Measurements from ENCODE around the gene PIK3R2.
"Not testable (repeated sequence)": the region's sequence is repeated elsewhere in the genome, so short reads cannot be mapped to it uniquely, and the experiment has no call there.

The PIK3R2 gene

GRCh38 chr19:18152817-18153555 is at the start of gene PIK3R2:
Gene PIK3R2 (plus strand): TSS chr19:18153163. CDS start chr19:18155880, 2,717 bp downstream.
- DNase-seq (ENCODE audit: low read depth): peak; percentile 100

GRCh38 chr19:18104793-18105131 is 48.2 kb upstream of the PIK3R2 start:
- DNase-seq (ENCODE audit: low read depth): no peak

GRCh38 chr19:18105259-18105658 is 47.7 kb upstream of the PIK3R2 start:
- DNase-seq (ENCODE audit: low read depth): not testable (repeated sequence)

GRCh38 chr19:18107235-18107634 is 45.7 kb upstream of the PIK3R2 start:
- no peak for DNase-seq (ENCODE audit: low read depth)

- no peak for DNase-seq (ENCODE audit: low read depth)
Observed at GRCh38 chr19:18108897-18109296, 44.1 kb upstream of the PIK3R2 start.

- DNase-seq (ENCODE audit: low read depth): no peak
Observed at GRCh38 chr19:18109341-18109732, 43.6 kb upstream of the PIK3R2 start.

- DNase-seq (ENCODE audit: low read depth): peak; percentile 45
Observed at GRCh38 chr19:18109733-18110608, 43.0 kb upstream of the PIK3R2 start.

GRCh38 chr19:18110609-18111232 is 42.2 kb upstream of the PIK3R2 start:
- no peak for DNase-seq (ENCODE audit: low read depth)

GRCh38 chr19:18112989-18113478 is 39.9 kb upstream of the PIK3R2 start:
- DNase-seq (ENCODE audit: low read depth): peak; percentile 73

GRCh38 chr19:18113827-18114226 is 39.1 kb upstream of the PIK3R2 start:
- no peak for DNase-seq (ENCODE audit: low read depth)

GRCh38 chr19:18114483-18114882 is 38.5 kb upstream of the PIK3R2 start:
- no peak for DNase-seq (ENCODE audit: low read depth)

- DNase-seq (ENCODE audit: low read depth): no peak
Observed at GRCh38 chr19:18117364-18117691, 35.6 kb upstream of the PIK3R2 start.

- peak; percentile 96 for DNase-seq (ENCODE audit: low read depth)
Observed at GRCh38 chr19:18117692-18118378, 35.1 kb upstream of the PIK3R2 start.

- DNase-seq (ENCODE audit: low read depth): no peak
Observed at GRCh38 chr19:18118420-18119012, 34.4 kb upstream of the PIK3R2 start.

GRCh38 chr19:18119013-18119716 is 33.8 kb upstream of the PIK3R2 start:
- DNase-seq (ENCODE audit: low read depth): no peak

- DNase-seq (ENCODE audit: low read depth): no peak
Observed at GRCh38 chr19:18119717-18120105, 33.3 kb upstream of the PIK3R2 start.

GRCh38 chr19:18120127-18120526 is 32.8 kb upstream of the PIK3R2 start:
- no peak for DNase-seq (ENCODE audit: low read depth)

- DNase-seq (ENCODE audit: low read depth): no peak
Observed at GRCh38 chr19:18121166-18121565, 31.8 kb upstream of the PIK3R2 start.

GRCh38 chr19:18122424-18122823 is 30.5 kb upstream of the PIK3R2 start:
- DNase-seq (ENCODE audit: low read depth): no peak

GRCh38 chr19:18122860-18123795 is 29.8 kb upstream of the PIK3R2 start:
- DNase-seq (ENCODE audit: low read depth): no peak
